ENCODE data around the gene UBXN11.

Gene UBXN11

DNA sequence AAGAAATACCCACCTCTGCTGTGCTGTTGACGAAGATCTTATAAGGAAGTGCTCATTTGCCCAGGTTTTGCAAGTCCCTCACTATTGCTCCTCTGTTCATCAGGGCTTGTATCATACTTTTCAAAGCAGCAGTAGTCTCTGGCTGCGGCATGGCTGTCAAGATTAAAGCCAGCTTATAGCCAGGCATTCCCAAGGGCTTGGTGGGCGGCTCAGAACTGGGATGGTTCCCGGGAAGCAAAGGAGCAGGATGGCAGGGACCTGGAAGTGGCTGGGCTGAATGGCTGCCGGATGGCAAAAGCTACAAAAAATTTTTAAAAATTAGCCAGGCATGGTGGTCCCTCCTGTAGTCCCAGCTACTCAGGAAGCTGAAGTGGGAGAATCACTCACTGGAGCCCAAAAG, 43.2 kb downstream of the UBXN11 start:
- no peak for DNase-seq

DNA sequence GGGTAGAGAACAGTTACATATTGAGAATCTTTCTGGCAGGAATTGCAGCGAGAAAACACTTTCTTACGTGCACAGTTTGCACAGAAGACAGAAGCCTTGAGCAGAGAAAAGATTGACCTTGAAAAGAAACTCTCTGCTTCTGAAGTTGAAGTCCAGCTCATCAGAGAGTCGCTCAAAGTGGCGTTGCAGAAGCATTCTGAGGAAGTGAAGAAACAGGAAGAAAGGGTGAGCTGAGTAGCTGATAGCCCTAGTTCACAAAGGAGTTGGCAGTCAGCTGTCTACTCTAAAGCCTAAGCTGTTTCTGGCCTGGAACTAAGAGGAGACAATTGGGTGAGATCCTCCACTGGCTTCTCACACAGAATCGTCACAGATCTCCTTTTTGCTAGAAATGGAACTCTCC, 46.9 kb downstream of the UBXN11 start:
- DNase-seq = no peak

DNA sequence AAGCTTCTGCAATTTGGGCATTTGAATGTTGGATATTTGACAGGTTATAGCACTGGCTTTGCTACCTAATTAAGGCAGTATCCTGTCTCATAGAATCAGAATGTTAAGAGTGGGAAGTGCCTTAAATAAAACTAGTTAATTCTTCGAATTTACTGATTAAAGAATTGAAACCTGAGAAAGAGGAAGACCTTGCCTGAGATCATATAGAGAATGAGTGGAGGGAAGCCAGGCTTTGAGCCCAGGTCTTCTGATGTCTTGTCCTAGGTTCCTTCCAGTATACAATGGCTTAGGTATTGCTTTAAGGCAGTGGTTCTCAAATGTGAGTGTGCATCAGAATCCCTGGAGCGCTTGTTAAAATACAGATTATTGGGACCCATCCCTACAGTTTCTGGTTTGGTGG, 47.4 kb downstream of the UBXN11 start:
- DNase-seq = no peak

DNA sequence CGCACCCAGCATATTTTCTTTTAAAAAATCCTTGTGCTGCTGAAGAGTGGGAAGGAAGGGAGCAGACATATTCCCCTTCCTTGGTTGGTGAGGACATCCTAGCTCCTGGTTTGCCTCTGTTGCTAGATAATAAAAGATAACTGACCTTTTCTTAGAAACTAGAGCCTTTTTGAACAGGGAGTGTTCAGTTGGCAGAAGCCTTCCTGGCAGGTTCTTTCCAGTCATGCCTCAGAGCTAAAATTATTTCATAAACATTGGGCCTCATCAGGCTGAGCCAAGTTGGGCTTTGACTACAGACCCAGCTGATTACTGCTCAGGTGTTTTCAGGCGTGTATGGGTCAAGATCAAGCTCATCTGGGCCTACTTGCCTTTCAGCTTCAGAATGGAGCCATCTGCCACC, 49.2 kb downstream of the UBXN11 start:
- DNase-seq = no peak

DNA sequence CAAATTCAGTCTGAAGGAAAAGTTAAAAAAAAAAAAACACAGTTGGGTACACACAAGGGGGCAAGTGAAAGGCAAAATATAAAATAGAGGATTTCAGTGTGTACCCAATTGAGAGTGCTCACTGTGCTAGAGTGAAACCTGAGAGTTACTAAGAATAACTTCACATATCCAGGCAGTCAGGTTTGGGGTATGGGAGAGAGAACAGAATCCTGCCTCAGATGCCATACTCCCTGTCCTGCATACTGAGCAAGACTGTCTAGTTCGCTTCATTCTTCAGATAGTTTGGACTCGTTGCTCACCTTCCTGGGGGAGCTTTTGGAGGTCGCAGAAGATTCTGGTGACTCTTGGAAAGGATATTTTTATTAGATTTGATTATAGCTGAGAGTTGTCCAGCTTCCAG, 52.0 kb downstream of the UBXN11 start:
- no peak for DNase-seq

DNA sequence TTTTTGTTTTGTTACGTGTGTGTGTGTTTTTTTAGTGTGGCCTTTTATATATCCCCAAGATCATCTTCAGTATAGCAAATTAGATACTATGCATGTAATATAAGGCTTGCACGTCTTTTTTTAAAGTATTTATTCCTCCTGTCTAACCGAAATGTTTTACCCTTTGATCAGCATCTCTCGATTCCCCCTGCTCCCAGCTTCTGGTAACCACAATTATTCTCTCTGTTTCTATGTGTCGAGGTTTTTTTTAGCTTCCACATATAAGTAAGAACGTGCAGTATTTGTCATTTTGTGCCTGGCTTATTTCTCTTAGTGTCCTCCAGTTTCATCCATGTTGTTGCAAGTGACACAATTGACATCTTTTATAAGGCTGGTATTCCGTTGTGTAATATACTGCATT, 53.7 kb downstream of the UBXN11 start:
- DNase-seq = no peak

DNA sequence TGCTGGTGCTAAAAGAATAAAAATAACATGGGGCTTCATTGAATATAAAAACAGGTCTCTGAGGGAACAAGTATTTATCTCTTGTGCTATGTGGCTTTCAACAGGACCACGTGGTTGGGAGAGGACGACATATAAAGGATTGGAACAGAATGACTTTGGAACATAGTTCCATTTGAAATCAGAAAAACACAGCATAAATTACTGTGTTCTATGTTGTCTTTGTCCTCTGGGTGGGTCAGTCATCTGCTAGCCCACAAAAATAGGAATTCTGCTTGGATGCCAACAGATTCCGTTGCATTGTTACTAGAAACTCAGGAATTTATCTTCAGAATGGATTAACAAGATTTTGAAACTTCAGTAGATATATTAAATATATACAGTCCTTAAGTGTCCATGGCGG, 66.5 kb downstream of the UBXN11 start:
- no peak for DNase-seq

DNA sequence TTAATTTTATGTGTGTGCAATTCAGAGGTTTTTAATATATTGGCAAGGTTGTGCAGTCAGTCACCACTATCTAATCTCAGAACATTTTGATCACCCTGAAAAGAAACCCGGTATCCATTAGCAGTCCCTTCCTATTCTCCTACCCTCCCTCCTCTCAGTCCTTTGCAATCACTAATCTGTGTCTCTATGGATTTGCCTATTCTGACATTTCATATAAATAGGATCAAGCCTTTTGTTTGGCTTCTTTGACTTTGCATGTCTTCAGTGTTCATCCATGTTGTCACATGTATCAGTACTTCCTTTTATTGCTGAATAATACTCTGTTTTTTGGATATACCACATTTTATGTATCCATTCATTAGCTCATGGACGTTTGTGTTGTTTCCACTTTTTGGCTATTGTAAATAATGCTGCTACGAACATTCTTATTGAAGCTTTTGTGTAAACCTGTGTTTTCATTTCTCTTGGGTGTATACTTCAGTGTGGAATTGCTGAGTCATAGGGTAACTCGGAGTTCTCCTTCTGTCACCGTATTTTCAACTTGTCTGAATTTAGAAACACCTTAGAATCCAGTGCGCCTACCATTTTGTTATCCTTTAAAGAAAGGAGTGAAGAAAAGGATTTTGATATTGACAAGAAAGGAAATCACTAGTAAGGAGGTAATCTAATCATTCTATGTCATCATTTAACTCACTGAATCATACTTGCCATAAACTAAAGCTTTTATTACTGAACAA, 69.0 kb downstream of the UBXN11 start:
- no peak for DNase-seq

DNA sequence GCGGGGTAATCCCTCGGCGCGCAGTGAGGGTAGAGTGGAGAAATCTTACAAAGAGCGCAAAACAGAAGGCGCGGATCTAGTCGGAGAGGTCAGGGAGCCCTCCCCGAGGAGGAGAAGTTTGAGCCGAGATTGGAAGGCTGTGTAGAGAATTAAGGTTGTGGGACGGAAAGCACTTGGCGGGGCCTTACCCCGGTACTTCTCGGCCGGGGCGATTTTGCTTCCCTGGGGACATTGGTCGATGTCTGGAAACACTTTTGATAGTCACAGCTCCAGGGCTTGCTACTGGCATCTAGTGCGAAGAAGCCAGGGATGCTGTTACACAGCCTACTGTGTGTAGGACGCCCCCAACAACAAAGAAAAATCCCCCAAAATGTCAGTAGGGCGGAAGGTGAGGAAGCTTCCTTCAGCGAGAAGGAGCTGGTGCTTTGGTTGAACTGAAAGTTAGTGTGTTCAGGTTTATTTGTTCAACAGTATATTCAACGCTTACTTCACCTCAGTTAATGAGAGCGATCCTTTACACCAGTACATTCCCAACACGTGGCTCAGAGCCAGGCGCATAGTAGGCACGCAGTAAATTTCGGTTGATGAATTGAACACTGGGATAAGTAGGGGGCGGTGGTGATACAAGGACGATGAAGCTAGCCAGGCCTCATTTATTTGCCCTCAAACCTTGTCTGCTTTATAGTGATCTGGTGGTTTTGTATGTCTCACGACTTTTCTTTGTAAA, 71.6 kb downstream of the UBXN11 start:
- DNase-seq = no peak

DNA sequence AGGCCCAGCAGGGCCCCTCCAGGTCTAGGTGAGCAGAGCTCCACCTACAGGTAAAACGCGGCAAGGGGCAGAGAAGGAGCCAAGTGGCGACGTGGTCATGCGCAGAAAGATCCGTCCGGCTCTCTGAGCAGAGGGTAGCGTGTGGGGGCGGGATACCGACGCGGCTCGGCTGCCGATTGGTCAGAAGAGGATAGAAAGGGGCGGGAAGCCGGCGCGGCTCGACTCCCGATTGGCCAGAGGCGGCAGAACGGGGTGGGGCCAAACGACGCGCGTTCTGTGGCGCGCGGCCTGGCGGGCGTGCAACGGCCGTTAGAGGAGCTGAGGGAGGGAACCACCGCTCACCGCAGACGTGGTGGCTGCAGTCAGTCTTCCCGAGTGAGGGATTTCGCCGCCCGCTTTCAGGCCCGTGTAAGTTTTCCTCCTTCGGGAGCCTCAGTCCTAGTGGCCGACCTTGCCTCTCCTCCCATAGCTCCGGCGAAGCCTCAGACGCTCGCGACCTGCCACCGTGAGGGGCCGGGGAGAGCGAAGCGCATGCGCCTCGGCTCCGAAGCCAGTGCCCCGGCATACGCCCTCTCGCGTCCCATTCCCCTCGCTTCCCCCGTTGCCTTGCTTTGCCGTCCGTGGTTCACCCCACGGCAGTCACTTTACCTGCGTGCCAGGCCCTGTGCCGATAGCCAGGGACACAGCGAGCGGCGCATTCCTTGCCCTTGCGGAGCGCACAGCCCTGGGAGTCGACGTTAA, 72.4 kb downstream of the UBXN11 start, which contains the start of gene CEP85:
Gene CEP85, plus strand, starts transcription at position 298 of the 741 bp plus-strand sequence. CDS start 5,584 bp downstream, outside the sequence.
- peak; percentile 99 for DNase-seq
